Spleen (tissue), 7 donors: ENCODE data around the gene SPDYC.

Experiments
- CTCF ChIP-seq, 11 experiments: fragments of 200-600 bp in 7 of 11; fragments of 450-650 bp in 4 of 11; sonication (generic) in 4 of 11; IDR thresholded peaks in 8 of 11; conservative IDR thresholded peaks in 3 of 11; 1 replicate in 7 of 11; 2 replicates in 4 of 11; pipeline versions ENCODE4 v1.4.0 to v1.8.0; 2016 to 2021; ENCODE audit warnings: antibody characterized with exemption in 11 of 11, inconsistent platforms in 4 of 11, mild to moderate bottlenecking in 1 of 11
- POLR2A ChIP-seq, 3 donors: fragments of 450-650 bp; IDR thresholded peaks; one replicate each; pipeline ENCODE4 v1.5.1; 2017; ENCODE audit warnings: antibody characterized with exemption in 3 of 3, mild to moderate bottlenecking in 1 of 3
- donor health status: DM: no; HTN: no; CAD: no; lungs with moderate emphysema.
- donor health status: DM: no; HTN: no; CAD: no.
- donor health status: DM: no; HTN: no; CAD: no.

- TF ChIP-seq CTCF (IDR thresholded peaks at IDR 0.05 in 8 of 11, conservative IDR thresholded peaks at IDR 0.05 in 3 of 11) (no peak), POLR2A (IDR thresholded peaks at IDR 0.05) (no peak)
These were observed 13.8 kb upstream of the SPDYC start for GRCh38 chr11:65156256-65156655.
